Keratinocyte (primary cell): ENCODE data around the gene SCGB2A2.

ENCODE experiments used
- CTCF ChIP-seq, 3 experiments: IDR thresholded peaks in 1 of 3; conservative IDR thresholded peaks in 1 of 3; optimal IDR thresholded peaks in 1 of 3; 2 replicates in 2 of 3; 3 replicates in 1 of 3; pipeline versions ENCODE3 to v1.5.1; 2011; ENCODE audit warnings: low read length in 3 of 3, mild to moderate bottlenecking in 3 of 3, moderate library complexity in 2 of 3, control low read depth in 1 of 3, inconsistent platforms in 1 of 3; ENCODE audit not compliant: insufficient read depth in 2 of 3; ENCODE audit errors: extremely low read depth in 1 of 3
- EZH2 ChIP-seq: IDR thresholded peaks from one replicate; pipeline ENCODE4 v1.6.1; 2012; ENCODE audit warnings: inconsistent platforms, mild to moderate bottlenecking, low read length, moderate library complexity

GRCh38 chr11:62309991-62310390 lies 40.0 kb downstream of the SCGB2A2 start:
- TF ChIP-seq CTCF (optimal IDR thresholded peaks at IDR 0.05 in 1 of 3, IDR thresholded peaks at IDR 0.05 in 1 of 3, conservative IDR thresholded peaks at IDR 0.05 in 1 of 3; ENCODE audit: extremely low read depth in 1 of 3, insufficient read depth in 2 of 3, low read length in 3 of 3) (no peak), EZH2 (no peak)
